HG03378 (cell line): ENCODE data around the gene CEP120.
"Not testable (repeated sequence)": the region's sequence is repeated elsewhere in the genome, so short reads cannot be mapped to it uniquely, and the experiment has no call there.

Experiments used
- ATAC-seq: cut with Tn5 transposase; IDR thresholded peaks from one replicate; pipeline ENCODE4 v1.9.1; 2021; ENCODE audit warnings: mild to moderate bottlenecking, moderate library complexity; ENCODE audit not compliant: unreplicated experiment

Gene CEP120

GRCh38 chr5:123439709-123440108 is 16.5 kb upstream of the CEP120 start:
- no peak for ATAC-seq

GRCh38 chr5:123438902-123439301 is 15.7 kb upstream of the CEP120 start:
- ATAC-seq: peak; percentile 73

GRCh38 chr5:123438244-123438643 is 15.0 kb upstream of the CEP120 start:
- peak; percentile 79 for ATAC-seq

GRCh38 chr5:123436201-123436600 is 13.0 kb upstream of the CEP120 start:
- no peak for ATAC-seq

GRCh38 chr5:123434796-123435195 is 11.6 kb upstream of the CEP120 start:
- ATAC-seq: no peak

- no peak for ATAC-seq
Measured at GRCh38 chr5:123433596-123433995, 10.4 kb upstream of the CEP120 start.

GRCh38 chr5:123430441-123430840 is 7.2 kb upstream of the CEP120 start:
- ATAC-seq: not testable (repeated sequence)

- ATAC-seq: no peak
Measured at GRCh38 chr5:123429993-123430392, 6.8 kb upstream of the CEP120 start.

GRCh38 chr5:123429221-123429954 is 6.2 kb upstream of the CEP120 start:
- no peak for ATAC-seq

- no peak for ATAC-seq
Measured at GRCh38 chr5:123428521-123429220, 5.5 kb upstream of the CEP120 start.

GRCh38 chr5:123427281-123427680 is 4.1 kb upstream of the CEP120 start:
- ATAC-seq: no peak

GRCh38 chr5:123425431-123425830 is 2.2 kb upstream of the CEP120 start:
- ATAC-seq: no peak

- ATAC-seq: peak; percentile 3
Measured at GRCh38 chr5:123422433-123423277, 548 bp downstream of the CEP120 start.

GRCh38 chr5:123421773-123422172 is 1.4 kb downstream of the CEP120 start:
- ATAC-seq: no peak

GRCh38 chr5:123414974-123415373 is 8.2 kb downstream of the CEP120 start:
- ATAC-seq: no peak

GRCh38 chr5:123412206-123412605 is 11.0 kb downstream of the CEP120 start:
- no peak for ATAC-seq

GRCh38 chr5:123401999-123402398 is 21.2 kb downstream of the CEP120 start:
- ATAC-seq: not testable (repeated sequence)

GRCh38 chr5:123401320-123401719 is 21.9 kb downstream of the CEP120 start:
- no peak for ATAC-seq

- ATAC-seq: not testable (repeated sequence)
Measured at GRCh38 chr5:123400870-123401291, 22.3 kb downstream of the CEP120 start.

GRCh38 chr5:123398058-123398733 is 25.0 kb downstream of the CEP120 start:
- no peak for ATAC-seq

- ATAC-seq: no peak
Measured at GRCh38 chr5:123397538-123397937, 25.7 kb downstream of the CEP120 start.
